Ovary (tissue), 9 donors: ENCODE results near the gene DZIP1. TPM values are rescaled to one million over a fixed set of nuclear protein-coding genes. Genes with fewer than 3 reads are reported as not detected.
A peak's percentile ranks its signal among the peaks of the same experiment; 100 is the strongest.

Experiments
- DNase-seq, 5 donors: peaks; one replicate each; pipeline ENCODE4 v3.0.0-alpha.2; 2019 to 2020
- H3K27ac ChIP-seq, 2 donors: fragments of 200-600 bp; one replicate each; pipeline versions ENCODE4 v1.5.1 to v1.8.0; 2019 to 2022
- H3K27me3 ChIP-seq: fragments of 200-600 bp; one replicate; pipeline ENCODE4 v1.8.0; 2022
- H3K36me3 ChIP-seq: fragments of 200-600 bp; sonication (generic); one replicate; pipeline ENCODE4 v1.5.1; 2019
- H3K4me1 ChIP-seq: one replicate; pipeline ENCODE4 v1.8.1; 2013; ENCODE audit warnings: mild to moderate bottlenecking, moderate library complexity; ENCODE audit not compliant: insufficient read depth
- H3K4me3 ChIP-seq: fragments of 200-600 bp; sonication (generic); one replicate; pipeline ENCODE4 v1.5.1; 2017
- H3K9me3 ChIP-seq, 2 donors: fragments of 200-600 bp in 1 of 2; sonication (generic) in 1 of 2; one replicate each; pipeline versions ENCODE4 v1.5.1 to v1.8.1; 2013 to 2019; ENCODE audit warnings: mild to moderate bottlenecking in 1 of 2, moderate library complexity in 1 of 2
- CTCF ChIP-seq, 3 donors: fragments of 450-650 bp in 2 of 3; fragments of 200-600 bp in 1 of 3; IDR thresholded peaks; one replicate each; pipeline versions ENCODE4 v1.5.1 to v1.8.0; 2016 to 2022; ENCODE audit warnings: antibody characterized with exemption in 3 of 3, mild to moderate bottlenecking in 1 of 3
- EP300 ChIP-seq: sonication (generic); formaldehyde crosslinking; IDR thresholded peaks from one replicate; pipeline ENCODE4 v1.6.1; 2017; ENCODE audit warnings: antibody characterized with exemption
- POLR2A ChIP-seq: fragments of 450-650 bp; IDR thresholded peaks from one replicate; pipeline ENCODE4 v1.6.1; 2017; ENCODE audit warnings: antibody characterized with exemption, mild to moderate bottlenecking, moderate library complexity
- WGBS, 3 donors: extraction: QIAGEN DNeasy Blood & Tissue Kit in 1 of 3; methylation state at CpG; one replicate each; pipeline versions ENCODE4 v1.1.5 to v1.1.7; 2013 to 2017; 5-methylcytosine and 5-hydroxymethylcytosine counted together
- intact Hi-C, 4 donors: fragments of 100-400 bp; cut with DNase I; formaldehyde crosslinking; loops; one replicate each; pipeline versions ENCODE4 v1.11.0 to v1.15.1; 2022 to 2023
- polyA plus RNA-seq, 2 donors: library from polyadenylated mRNA; stranded (reverse); fragments of 200-250 nt in 1 of 2; fragments of 350-450 nt in 1 of 2; fragmentation: Illumina TruSeq in 1 of 2; extraction: RNeasy Lipid Tissue Mini Kit (QIAGEN cat#74804) in 1 of 2; gene quantifications; one replicate each; pipeline ENCODE4 v1.2.3, GENCODE V29; 2013 to 2014
- total RNA-seq, 7 donors: library from RNA; depleted of rRNA in 2 of 7; stranded (reverse); fragments of >200 nt in 2 of 7; fragmentation: NEBNext Ultra II Directional in 3 of 7; extraction: Animal tissue kit (Norgen Biotek cat#: 25700) in 3 of 7; gene quantifications; one replicate each; pipeline versions ENCODE4 v1.1.0 to v1.2.4, GENCODE V29; 2016 to 2023
- donor health status: DM: no; HTN: no; CAD: no; lungs with moderate emphysema.
- donor health status: DM: no; HTN: no; CAD: no.
- donor health status: Bipolar disorder and iron deficiency.
- donor health status: DM: yes; HTN: yes; CAD: no.
- donor health status: DM: no; HTN: no; CAD: no.
- donor health status: DM: yes; HTN: yes; CAD: no.

The DZIP1 gene
- total and polyA plus RNA-seq, 9 donors = 22.1 to 55.8 (median 44.3) TPM

DNA sequence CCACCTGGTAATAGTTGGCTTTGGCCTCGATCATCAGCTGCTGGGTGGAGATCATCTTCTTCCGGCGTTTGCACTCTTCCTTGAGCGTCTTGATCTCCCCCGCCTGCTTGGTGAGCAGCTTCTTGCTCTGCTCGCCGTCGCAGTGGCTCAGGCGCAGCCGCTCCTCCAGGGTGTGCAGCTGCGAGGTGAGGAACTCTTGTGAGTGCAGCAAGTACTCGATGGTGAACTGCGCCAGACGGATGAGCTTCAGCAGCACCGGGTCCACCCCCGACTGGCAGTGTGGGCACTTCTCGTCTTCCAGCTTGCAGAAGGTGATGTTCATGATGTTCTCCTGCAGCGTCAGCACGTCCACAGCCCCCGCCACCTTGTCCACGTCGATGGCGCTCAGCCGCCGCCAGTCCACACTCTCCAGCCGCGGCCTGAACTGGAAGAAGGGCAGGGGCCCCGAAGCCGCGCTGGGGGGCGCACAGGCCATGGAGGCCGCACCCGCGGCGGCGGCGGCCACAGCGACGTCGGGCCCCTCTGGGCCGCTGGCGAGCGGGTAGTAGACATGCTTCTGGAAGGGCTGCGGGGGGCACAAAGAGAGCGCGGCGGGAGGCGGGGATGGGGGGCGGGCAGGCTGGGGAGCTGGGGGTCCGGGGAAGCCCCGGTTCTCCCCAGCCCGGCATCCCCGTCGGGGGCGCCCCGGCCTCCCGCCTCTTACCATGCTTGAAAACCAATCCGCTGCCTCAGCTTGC, 3.0 kb downstream of the DZIP1 start:
- Histone ChIP-seq H3K27me3 (no peaks in the 10 kb centered on the region), H3K9me3 (no peaks in the 10 kb centered on the region), H3K27ac (peak overlapping the region in 1 of 2 donors; percentile 57), H3K36me3 (no peaks in the 10 kb centered on the region), H3K4me1 (peaks cover 2% of the 10 kb centered on the region), H3K4me3 (peak overlapping the region; percentile 37)
- DNase-seq = peak; percentile 11 to 48 (median 26)
- WGBS, 3 donors = 4 to 26% (median 11%) methylated on average over 41 to 58 of the region's 58 CpGs
- no peak for TF ChIP-seq POLR2A
- no peak for TF ChIP-seq EP300
- TF ChIP-seq CTCF (IDR thresholded peaks at IDR 0.05) = no peak
- intact Hi-C loops = loop anchor here in 1 of 4 donors (2.0 kb wide), 1 partner anchor 35 kb away; the partner anchor contains the start of gene DNAJC3

DNA sequence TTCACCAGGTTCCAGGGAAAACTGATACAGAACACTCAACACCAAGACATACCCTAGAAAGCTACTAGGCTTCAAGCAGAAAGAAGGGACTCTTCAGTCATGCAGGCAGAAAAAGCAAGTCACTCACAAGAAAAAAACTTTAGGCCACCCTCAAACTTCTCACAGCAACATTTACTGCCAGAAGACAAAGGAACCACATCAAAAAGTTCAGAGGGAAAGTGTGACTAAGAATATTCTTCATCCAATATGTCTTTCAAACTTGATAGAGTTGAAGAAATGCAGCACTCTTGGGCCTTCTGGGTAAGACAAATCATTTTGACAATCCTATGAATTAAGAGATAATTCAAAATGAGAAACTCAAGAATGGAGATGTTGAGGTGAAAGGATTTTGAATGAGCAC, 7.7 kb downstream of the DZIP1 start:
- H3K36me3 ChIP-seq = no peaks in the 10 kb centered on the region
- H3K27ac ChIP-seq = no peak overlapping the region
- no peaks in the 10 kb centered on the region for H3K4me1 ChIP-seq
- no peaks in the 10 kb centered on the region for H3K9me3 ChIP-seq
- DNase-seq = no peak
- TF ChIP-seq EP300 = no peak
- intact Hi-C loops = loop anchor here in 1 of 4 donors (10.0 kb wide), 1 partner anchor 198 kb away; no protein-coding TSS in a partner anchor
- no peak overlapping the region for H3K4me3 ChIP-seq
- H3K27me3 ChIP-seq = no peaks in the 10 kb centered on the region

- Histone ChIP-seq H3K4me3 (no peak overlapping the region), H3K36me3 (no peaks in the 10 kb centered on the region), H3K4me1 (no peaks in the 10 kb centered on the region), H3K9me3 (no peaks in the 10 kb centered on the region), H3K27me3 (no peaks in the 10 kb centered on the region), H3K27ac (no peak overlapping the region)
- DNase-seq = no peak
- 80 to 88% (median 87%) methylated on average over 3 of the region's 3 CpGs for WGBS, 3 donors
- intact Hi-C loops = loop anchor here in 1 of 4 donors (10.0 kb wide), 1 partner anchor 204 kb away; no protein-coding TSS in a partner anchor
- TF ChIP-seq CTCF (IDR thresholded peaks at IDR 0.05) = no peak
- TF ChIP-seq EP300 = no peak
- no peak for TF ChIP-seq POLR2A
Measured at GRCh38 chr13:95630593-95630992, 13.9 kb downstream of the DZIP1 start.

DNA sequence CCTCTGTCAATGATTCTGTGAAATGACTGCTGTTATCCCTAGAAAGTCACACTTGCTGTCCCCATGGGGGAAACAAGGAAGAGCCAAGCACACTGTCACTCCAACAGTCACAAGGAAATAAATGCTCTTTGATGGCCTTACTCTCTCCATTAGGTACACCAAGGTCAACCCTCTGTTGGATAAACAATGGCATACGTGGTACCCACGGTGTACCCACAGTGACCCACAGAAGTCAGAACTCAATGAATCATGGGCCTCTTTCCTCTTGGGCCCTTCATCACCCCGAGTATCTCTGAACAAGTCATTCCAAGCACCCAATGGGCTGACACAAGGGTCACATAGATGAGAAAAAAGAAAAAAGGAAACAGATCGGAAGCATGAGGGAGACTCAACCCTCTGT, 15.4 kb downstream of the DZIP1 start:
- H3K27ac ChIP-seq = no peak overlapping the region
- no peaks in the 10 kb centered on the region for H3K9me3 ChIP-seq
- no peaks in the 10 kb centered on the region for H3K4me1 ChIP-seq
- DNase-seq = no peak
- no peaks in the 10 kb centered on the region for H3K36me3 ChIP-seq
- H3K4me3 ChIP-seq = no peak overlapping the region
- intact Hi-C loops = no loop called here
- WGBS, 3 donors = 65 to 96% (median 75%) methylated on average over 4 of the region's 4 CpGs
- TF ChIP-seq EP300 (no peak), CTCF (IDR thresholded peaks at IDR 0.05) (no peak), POLR2A (no peak)
- no peaks in the 10 kb centered on the region for H3K27me3 ChIP-seq

DNA sequence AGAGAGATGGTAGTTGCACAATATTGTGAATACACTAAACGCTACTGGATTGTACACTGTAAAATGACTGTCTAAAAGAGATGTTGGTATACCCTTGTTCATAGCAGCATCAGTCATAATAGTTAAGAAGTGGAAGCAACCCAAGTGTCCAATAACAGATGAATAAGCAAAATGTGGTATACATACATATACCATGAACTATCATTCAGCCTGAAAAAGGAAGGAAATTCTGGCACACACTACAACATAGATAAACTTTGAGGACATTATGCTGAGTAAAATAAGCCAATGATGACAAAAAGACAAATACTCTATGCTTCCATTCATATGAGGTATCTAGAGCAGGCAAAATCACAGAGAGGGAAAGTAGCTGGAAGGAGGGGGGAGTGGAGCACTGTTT, 16.0 kb downstream of the DZIP1 start:
- no peaks in the 10 kb centered on the region for H3K9me3 ChIP-seq
- intact Hi-C loops = no loop called here
- 96 to 99% (median 98%) methylated on average over 1 of the region's 1 CpG for WGBS, 3 donors
- no peak overlapping the region for H3K27ac ChIP-seq
- no peak for DNase-seq
- no peaks in the 10 kb centered on the region for H3K36me3 ChIP-seq
- TF ChIP-seq POLR2A = no peak
- no peak for TF ChIP-seq EP300
- TF ChIP-seq CTCF (IDR thresholded peaks at IDR 0.05) = no peak
- no peak overlapping the region for H3K4me3 ChIP-seq
- no peaks in the 10 kb centered on the region for H3K27me3 ChIP-seq
- H3K4me1 ChIP-seq = no peaks in the 10 kb centered on the region
